A204.1 (cell line): ENCODE results near the gene CDK6.

ENCODE experiments used
- FAIRE-seq: peaks from 2 replicates; lab custom pipeline; 2012; peaks lifted over from hg19 to GRCh38; lab: Jason Lieb, UNC

The CDK6 gene

GRCh38 chr7:92826258-92826938, 10.0 kb downstream of the CDK6 start:
- no peak for FAIRE-seq

GRCh38 chr7:92824901-92825480, 11.4 kb downstream of the CDK6 start:
- FAIRE-seq = peak; percentile 14

- peak; percentile 68 for FAIRE-seq
Measured at GRCh38 chr7:92824450-92824849, 11.9 kb downstream of the CDK6 start.

DNA sequence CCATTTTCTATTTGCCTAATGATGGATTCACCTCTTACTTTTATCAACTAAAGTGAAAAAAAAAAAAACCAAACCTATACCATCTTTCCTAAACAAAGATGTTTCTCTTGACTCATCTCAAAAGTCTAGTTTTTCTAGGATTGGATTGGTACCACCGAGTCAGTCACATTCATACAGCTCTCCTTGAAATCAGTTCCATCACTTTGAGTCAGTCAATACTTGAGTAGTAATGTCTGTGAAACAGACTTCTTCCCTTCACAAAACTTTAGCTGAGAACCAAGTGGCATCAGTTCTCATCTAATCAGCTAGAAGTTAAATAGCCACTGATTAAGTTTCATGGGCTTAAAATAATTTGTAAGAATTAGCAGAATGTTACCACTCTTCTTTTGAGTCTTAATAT, 13.3 kb downstream of the CDK6 start:
- FAIRE-seq = no peak

- FAIRE-seq = peak; percentile 21
Measured at GRCh38 chr7:92820191-92820590, 16.2 kb downstream of the CDK6 start.

DNA sequence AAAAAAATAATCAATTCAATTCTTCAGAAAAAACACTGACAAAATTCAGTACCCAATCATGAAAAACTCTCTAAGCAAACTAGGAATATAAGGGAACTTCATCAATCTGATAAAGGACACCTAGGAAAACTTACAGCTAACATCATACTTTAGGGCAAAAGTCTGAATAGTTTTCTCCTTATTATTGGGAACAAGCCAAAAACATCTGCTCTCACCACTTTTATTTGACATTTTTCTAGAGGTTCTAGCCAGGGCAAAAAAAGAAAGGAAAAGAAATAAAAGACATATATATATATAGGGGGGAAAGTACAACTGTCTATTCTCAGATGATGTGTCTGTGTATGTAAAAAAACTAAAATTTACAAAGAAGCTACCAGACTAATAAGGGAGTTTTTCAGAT, 19.0 kb downstream of the CDK6 start:
- peak; percentile 25 for FAIRE-seq

GRCh38 chr7:92815412-92815811, 21.0 kb downstream of the CDK6 start:
- FAIRE-seq = no peak

DNA sequence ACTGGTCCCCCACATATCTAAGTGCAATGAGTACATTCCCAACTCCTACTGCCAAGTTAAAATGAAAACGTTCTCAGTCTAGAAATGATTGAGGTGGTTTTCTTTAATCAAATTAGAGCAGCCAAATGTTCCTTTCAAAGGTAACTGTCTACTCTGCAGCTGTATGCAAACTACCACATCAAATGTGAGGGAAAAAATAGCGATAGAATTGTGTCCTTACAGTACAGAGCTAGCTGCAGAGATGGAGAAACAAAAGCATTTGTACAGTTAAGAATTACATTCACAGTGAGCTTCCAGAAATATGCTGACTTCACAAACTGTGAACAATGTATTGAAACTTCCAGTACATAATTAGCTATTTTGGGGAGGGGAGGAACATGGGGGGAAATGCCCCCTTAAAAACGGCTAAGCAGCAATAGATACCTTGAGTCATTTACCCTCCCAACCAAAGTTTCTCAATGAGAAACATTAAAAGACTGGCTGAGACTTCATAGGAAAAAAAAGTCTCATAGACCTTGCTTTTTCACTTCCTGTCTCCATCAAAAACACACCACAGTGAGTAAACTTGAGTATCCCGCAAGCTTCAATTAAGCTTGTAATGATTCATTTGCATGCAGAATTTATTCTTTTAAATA, 22.9 kb downstream of the CDK6 start:
- no peak for FAIRE-seq

DNA sequence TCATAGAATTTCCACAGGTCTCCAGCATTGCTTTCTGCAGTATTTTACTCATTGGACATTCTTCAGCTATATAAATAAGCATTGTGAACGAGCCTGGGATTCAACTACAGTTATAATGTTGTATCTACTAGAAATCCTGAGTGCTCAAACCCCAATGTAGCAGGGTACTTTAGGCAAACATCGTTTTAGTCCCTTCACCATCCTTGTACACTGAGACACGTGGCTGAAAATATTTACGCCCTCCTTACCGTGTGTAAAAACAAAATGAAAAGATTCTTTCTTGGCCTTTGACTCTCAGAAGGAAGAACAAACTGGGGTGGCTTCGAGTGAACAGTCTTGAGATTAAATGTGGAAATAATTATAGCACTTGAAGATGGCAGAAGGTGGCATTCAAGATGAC, 25.2 kb downstream of the CDK6 start:
- no peak for FAIRE-seq

DNA sequence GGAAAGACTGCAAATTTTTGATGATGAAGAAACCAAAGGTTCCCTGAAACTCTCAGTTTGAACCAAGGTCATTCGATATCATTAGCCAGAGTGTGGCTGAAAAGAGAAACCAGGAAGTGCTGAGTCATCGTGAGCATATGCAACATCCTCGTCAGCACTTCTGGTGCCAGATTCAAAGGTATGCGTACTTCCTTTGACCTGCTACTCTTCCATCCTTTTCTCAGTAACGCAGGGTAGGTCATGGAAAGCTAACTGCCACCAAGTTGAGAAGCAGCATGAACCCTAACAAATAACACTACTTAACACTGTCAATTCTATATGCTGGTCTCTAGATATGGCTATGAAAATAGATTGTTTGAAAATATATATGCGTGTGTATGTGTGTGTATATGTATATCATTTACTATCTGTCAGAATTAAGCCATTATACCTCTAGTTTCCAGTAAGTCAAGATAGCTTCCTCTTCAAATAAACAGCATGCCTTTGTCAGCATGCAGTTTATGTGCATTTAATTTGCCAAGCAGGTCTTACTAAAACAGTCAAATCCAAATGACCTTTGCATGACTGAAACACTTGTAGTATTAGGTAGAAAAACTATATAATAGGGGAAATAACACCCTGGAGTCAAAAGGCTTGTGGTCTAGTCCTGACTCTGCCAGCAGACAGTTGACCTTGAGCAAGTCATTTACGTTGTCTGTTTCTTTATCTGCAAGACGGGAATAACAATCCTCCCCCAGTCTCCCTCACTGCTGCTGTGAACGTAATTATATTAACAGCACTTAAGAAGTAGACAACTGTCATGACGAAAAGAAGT, 26.4 kb downstream of the CDK6 start:
- peak; percentile 95 for FAIRE-seq

DNA sequence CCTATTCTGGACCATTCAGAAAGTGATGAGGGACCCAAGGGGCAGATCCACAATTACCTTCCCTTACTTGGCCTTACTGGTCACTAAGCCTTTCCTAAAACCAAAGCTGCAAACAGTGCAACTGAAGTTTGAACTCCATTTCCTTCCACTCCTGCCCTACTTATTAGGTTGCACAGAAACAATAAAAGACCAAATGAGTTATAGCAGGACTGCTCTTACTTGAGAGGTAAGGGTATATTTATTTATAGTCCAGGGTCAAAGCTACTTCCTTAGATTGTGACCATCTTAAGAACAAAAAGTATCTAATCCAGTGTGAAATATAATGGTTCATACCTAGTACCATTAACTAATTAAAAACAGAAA, 27.0 kb downstream of the CDK6 start:
- FAIRE-seq = no peak

- FAIRE-seq = no peak
Measured at GRCh38 chr7:92808635-92809034, 27.7 kb downstream of the CDK6 start.

- FAIRE-seq = no peak
Measured at GRCh38 chr7:92808006-92808405, 28.4 kb downstream of the CDK6 start.

- FAIRE-seq = no peak
Measured at GRCh38 chr7:92806496-92806895, 29.9 kb downstream of the CDK6 start.

GRCh38 chr7:92802406-92802805, 34.0 kb downstream of the CDK6 start:
- FAIRE-seq = no peak

GRCh38 chr7:92799446-92800211, 36.7 kb downstream of the CDK6 start:
- no peak for FAIRE-seq

DNA sequence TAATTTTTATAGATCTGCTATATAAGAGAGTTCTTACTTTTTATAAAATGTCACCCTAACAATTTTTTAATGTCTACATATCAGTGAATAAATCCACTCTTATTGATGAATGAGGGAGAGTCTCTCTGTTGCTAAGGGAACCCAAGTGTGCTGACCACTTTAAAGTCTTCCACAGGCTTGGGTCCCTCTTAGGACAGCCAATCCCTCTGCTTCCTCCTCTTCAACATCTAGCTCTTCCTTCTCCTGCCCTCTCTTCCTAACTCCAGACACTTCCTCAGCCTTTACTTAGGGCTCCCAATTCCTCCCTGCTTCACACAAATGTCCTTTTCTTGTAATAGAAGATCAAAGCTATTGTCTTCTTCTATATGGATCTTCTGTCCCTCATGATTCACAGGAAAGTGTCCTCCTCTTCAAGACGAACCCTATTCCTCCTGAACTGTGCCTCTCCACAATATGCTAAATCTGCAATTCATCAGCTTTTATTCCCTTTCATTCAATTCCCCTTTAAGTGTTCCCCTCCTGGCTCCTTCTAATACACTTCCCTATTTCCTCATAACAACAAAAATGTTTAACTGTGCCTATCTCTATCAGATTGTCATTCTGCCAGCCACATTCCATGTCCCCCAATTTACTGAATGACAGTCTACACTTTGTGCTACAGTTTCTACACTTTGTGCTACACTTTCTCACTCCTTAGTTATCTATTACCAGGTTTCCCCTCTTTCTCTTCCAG, 37.7 kb downstream of the CDK6 start:
- FAIRE-seq = no peak

- FAIRE-seq = no peak
Measured at GRCh38 chr7:92797693-92798092, 38.7 kb downstream of the CDK6 start.

DNA sequence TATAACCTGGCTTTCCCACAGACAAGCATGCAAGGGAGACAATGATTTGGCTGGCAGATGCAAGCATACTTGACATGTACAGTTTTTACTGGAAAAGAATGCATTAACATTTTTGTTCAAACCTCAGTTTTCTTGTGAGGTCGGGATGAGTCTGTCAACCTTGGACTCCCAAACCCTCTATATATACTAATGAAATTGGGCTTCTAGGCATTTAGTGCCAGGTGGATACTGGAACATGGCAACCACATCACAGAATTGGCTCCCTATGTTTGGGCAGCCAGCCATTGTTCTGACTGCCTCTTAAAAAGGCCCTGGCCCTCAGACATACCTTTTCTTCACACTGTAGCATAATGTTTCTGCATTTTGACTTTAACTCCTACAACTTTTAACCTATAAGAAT, 39.1 kb downstream of the CDK6 start:
- no peak for FAIRE-seq

DNA sequence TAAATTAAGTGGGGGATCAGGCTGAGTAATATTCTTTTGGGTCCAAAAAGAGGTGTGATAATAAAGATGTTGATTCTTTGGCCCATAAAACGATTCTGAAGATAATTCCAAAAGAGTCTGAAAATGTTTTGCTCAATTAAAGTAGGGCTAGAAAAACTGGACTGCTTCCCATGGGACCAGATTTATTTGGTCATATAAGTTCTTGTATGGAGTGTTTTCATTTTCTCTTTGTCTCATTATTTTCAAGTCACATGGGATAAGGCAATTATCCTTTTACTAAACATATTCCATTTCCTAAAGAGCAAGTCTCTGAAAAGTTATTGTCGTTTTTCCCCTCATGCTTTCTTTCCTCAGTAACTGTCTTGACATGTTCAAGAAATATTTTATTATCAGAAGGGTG, 41.5 kb downstream of the CDK6 start:
- FAIRE-seq = no peak

DNA sequence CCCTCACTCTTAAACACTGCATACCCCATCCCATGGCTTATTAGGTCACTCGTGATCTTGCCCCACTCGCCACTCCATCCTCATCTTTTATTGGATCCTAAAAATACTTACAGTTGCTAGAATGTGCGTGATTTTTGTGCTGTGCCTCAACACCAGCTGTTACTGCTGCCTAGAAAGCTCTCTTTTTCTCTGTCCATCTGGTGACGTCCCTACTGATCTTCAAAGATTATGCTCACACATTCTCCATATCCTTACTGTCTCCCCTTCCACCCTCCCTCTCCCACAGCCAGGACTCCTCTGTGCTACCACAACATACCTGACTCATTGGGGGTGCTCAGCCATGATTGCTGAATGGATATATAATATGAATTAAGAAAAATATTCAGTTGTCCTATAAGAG, 42.0 kb downstream of the CDK6 start:
- FAIRE-seq = no peak
